HCT116 (cell line): Measurements from ENCODE around the gene SLC47A1. TPM values are rescaled to one million over a fixed set of nuclear protein-coding genes. Genes with fewer than 3 reads are reported as not detected.

Source experiments
- ATAC-seq: fragments of 200-7000 bp; cut with Tn5 transposase; 2 replicates; pipeline ENCODE4 v1.9.1; 2020; ENCODE audit warnings: mild to moderate bottlenecking, moderate library complexity
- BruUV-seq: library from RNA; stranded (reverse); fragments of 400-500 nt; replicated peaks from 2 replicates; lab custom pipeline; 2021; lab: Mats Ljungman, UMichigan
- CTCF ChIA-PET: fragments of 300-600 bp; sonication (Branson Sonifier 250); formaldehyde crosslinking; loops from one replicate; lab custom pipeline; 2021; ENCODE audit warnings: antibody characterized with exemption; lab: Charles Lee
- POLR2A ChIA-PET: fragments of 300-600, 350-600 bp; sonication (Branson Sonifier 250); formaldehyde crosslinking; loops from one replicate; lab custom pipeline; 2021; ENCODE audit warnings: antibody characterized with exemption; lab: Charles Lee
- RAD21 ChIA-PET, 2 experiments: fragments of 300-600 bp; sonication (Branson Sonifier 250); formaldehyde crosslinking; loops; one replicate each; lab custom pipeline; 2023; ENCODE audit warnings: low total read pairs in 2 of 2; ENCODE audit not compliant: uncharacterized antibody in 2 of 2, unreplicated experiment in 2 of 2, low non-redundant PET in 1 of 2; lab: Charles Lee
- DNase-seq: peaks from one replicate; pipeline ENCODE4 v3.0.0-alpha.2; 2010; ENCODE audit warnings: low read depth, low spot score
- H2AFZ ChIP-seq: fragments of 200-600 bp; shearing (Covaris generic), sonication (generic); 2 replicates; pipeline ENCODE4 v1.6.1; 2017; ENCODE audit warnings: low read depth, mixed run types, mixed read lengths, antibody characterized with exemption, low read length; ENCODE audit not compliant: poor library complexity, severe bottlenecking
- H3K27ac ChIP-seq: 2 replicates; pipeline ENCODE4 v1.5.1; 2012; ENCODE audit warnings: low read depth, low read length
- H3K27me3 ChIP-seq: fragments of 200-600 bp; sonication (generic); 2 replicates; pipeline ENCODE4 v1.6.1; 2016; ENCODE audit warnings: mixed run types, low read length, mixed read lengths; ENCODE audit not compliant: insufficient read depth
- H3K36me3 ChIP-seq, 2 experiments: fragments of 200-500 bp in 1 of 2; fragments of 200-600 bp in 1 of 2; sonication (Bioruptor generic) in 1 of 2; sonication (generic) in 1 of 2; 2 replicates each; pipeline versions ENCODE4 v1.5.1 to v1.6.1; 2014 to 2016; ENCODE audit warnings: low read length in 2 of 2, inconsistent platforms in 1 of 2, mixed read lengths in 1 of 2, mixed run types in 1 of 2; ENCODE audit not compliant: insufficient read depth in 2 of 2, control insufficient read depth in 1 of 2
- H3K4me1 ChIP-seq, 2 experiments: fragments of 200-600 bp in 1 of 2; sonication (generic) in 1 of 2; 2 replicates each; pipeline versions ENCODE4 v1.5.1 to v1.6.1; 2012 to 2017; ENCODE audit warnings: low read length in 2 of 2, inconsistent platforms in 1 of 2, mild to moderate bottlenecking in 1 of 2, mixed read lengths in 1 of 2, mixed run types in 1 of 2, moderate library complexity in 1 of 2; ENCODE audit not compliant: insufficient read depth in 2 of 2, control insufficient read depth in 1 of 2
- H3K4me2 ChIP-seq: fragments of 200-600 bp; sonication (generic); 2 replicates; pipeline ENCODE4 v1.6.1; 2017; ENCODE audit warnings: mixed run types, low read length, mixed read lengths
- H3K4me3 ChIP-seq, 2 experiments: fragments of 200-600 bp in 1 of 2; sonication (generic) in 1 of 2; replicated peaks in 1 of 2; 2 replicates each; pipeline ENCODE4 v1.5.1; 2011 to 2016; ENCODE audit warnings: low read length in 2 of 2, control low read depth in 1 of 2, low read depth in 1 of 2, mild to moderate bottlenecking in 1 of 2, mixed read lengths in 1 of 2, mixed run types in 1 of 2
- H3K79me2 ChIP-seq: fragments of 200-600 bp; sonication (generic); 2 replicates; pipeline ENCODE4 v1.6.1; 2017; ENCODE audit warnings: mild to moderate bottlenecking, mixed run types, low read length, moderate library complexity, mixed read lengths; ENCODE audit not compliant: insufficient read depth
- H3K9ac ChIP-seq: fragments of 200-600 bp; sonication (generic); 2 replicates; pipeline ENCODE4 v1.6.1; 2016; ENCODE audit warnings: low read length, mixed read lengths
- H3K9me2 ChIP-seq: fragments of 200-600 bp; sonication (generic), shearing (Covaris generic); 2 replicates; pipeline ENCODE4 v1.6.1; 2017; ENCODE audit warnings: mixed run types, mild to moderate bottlenecking, moderate library complexity; ENCODE audit not compliant: insufficient read depth
- H3K9me3 ChIP-seq, 2 experiments: fragments of 200-500 bp in 1 of 2; fragments of 200-600 bp in 1 of 2; sonication (Bioruptor generic) in 1 of 2; sonication (generic) in 1 of 2; 2 replicates each; pipeline ENCODE4 v1.6.1; 2014 to 2017; ENCODE audit warnings: low read length in 2 of 2, mixed read lengths in 2 of 2, inconsistent platforms in 1 of 2, low read depth in 1 of 2, mild to moderate bottlenecking in 1 of 2, mixed run types in 1 of 2, moderate library complexity in 1 of 2; ENCODE audit not compliant: control insufficient read depth in 1 of 2, insufficient read depth in 1 of 2
- H4K20me1 ChIP-seq: fragments of 200-600 bp; sonication (generic), shearing (Covaris generic); 2 replicates; pipeline ENCODE4 v1.6.1; 2017; ENCODE audit warnings: mixed run types, mild to moderate bottlenecking, moderate library complexity; ENCODE audit not compliant: insufficient read depth
- CBX3 ChIP-seq: IDR thresholded peaks from 2 replicates; pipeline ENCODE4 v1.6.1; 2012; ENCODE audit warnings: low read depth
- CEBPB ChIP-seq: IDR thresholded peaks from 2 replicates; pipeline ENCODE4 v1.6.1; 2012; ENCODE audit warnings: low read depth
- EGR1 ChIP-seq: IDR thresholded peaks from 2 replicates; pipeline ENCODE4 v1.6.1; 2012; ENCODE audit warnings: low read depth
- EZH2 ChIP-seq: fragments of 200-600 bp; sonication (generic); IDR thresholded peaks from 2 replicates; pipeline ENCODE4 v1.6.1; 2017; ENCODE audit warnings: antibody characterized with exemption, mixed run types
- EZH2phosphoT487 ChIP-seq: fragments of 200-600 bp; IDR thresholded peaks from 2 replicates; pipeline ENCODE4 v1.6.1; 2018; ENCODE audit warnings: antibody characterized with exemption, borderline replicate concordance
- FOSL1 ChIP-seq: IDR thresholded peaks from 2 replicates; pipeline ENCODE4 v1.6.1; 2012; ENCODE audit warnings: low read depth
- JUND ChIP-seq: IDR thresholded peaks from 2 replicates; pipeline ENCODE4 v1.6.1; 2012
- POLR2A ChIP-seq: IDR thresholded peaks from 2 replicates; pipeline ENCODE4 v1.7.0; 2011; ENCODE audit warnings: borderline replicate concordance; ENCODE audit not compliant: insufficient read depth, insufficient read length; ENCODE audit errors: extremely low read depth
- RAD21 ChIP-seq: IDR thresholded peaks from 2 replicates; pipeline ENCODE4 v1.6.1; 2012; ENCODE audit warnings: low read depth, mild to moderate bottlenecking
- SIN3A ChIP-seq: IDR thresholded peaks from 2 replicates; pipeline ENCODE4 v1.6.1; 2012; ENCODE audit warnings: low read depth
- SP1 ChIP-seq: IDR thresholded peaks from 2 replicates; pipeline ENCODE4 v1.6.1; 2012; ENCODE audit warnings: low read depth
- SRF ChIP-seq: IDR thresholded peaks from 2 replicates; pipeline ENCODE4 v1.6.1; 2012; ENCODE audit warnings: low read depth
- TCF7L2 ChIP-seq: IDR thresholded peaks from 2 replicates; pipeline ENCODE4 v1.7.0; 2011; ENCODE audit warnings: borderline replicate concordance, inconsistent platforms; ENCODE audit not compliant: insufficient read depth, insufficient read length; ENCODE audit errors: extremely low read depth
- YY1 ChIP-seq: IDR thresholded peaks from 2 replicates; pipeline ENCODE4 v1.6.1; 2011; ENCODE audit warnings: low read length, low read depth, moderate library complexity, mild to moderate bottlenecking; ENCODE audit not compliant: insufficient replicate concordance; ENCODE audit errors: extremely low read depth
- ZFX ChIP-seq: fragments of 450-650 bp; IDR thresholded peaks from 2 replicates; pipeline ENCODE4 v1.6.1; 2017
- ZNF274 ChIP-seq: fragments of 200-500 bp; sonication (Bioruptor generic); IDR thresholded peaks from 2 replicates; pipeline ENCODE4 v1.6.1; 2014; ENCODE audit warnings: mild to moderate bottlenecking, low read depth, low read length, inconsistent platforms
- intact Hi-C: fragments of 100-400 bp; cut with micrococcal nuclease; formaldehyde crosslinking; loops from 2 replicates; pipeline ENCODE4 v1.10.0; 2022
- total RNA-seq: library from RNA; stranded (reverse); gene quantifications from one replicate; pipeline ENCODE4 v1.2.1, GENCODE V29; 2021; ENCODE audit not compliant: unreplicated experiment
- TF ChIP-seq, protein P1 (sequence below): IDR thresholded peaks from 2 replicates; pipeline ENCODE4 v1.6.1; 2012
- TF ChIP-seq, protein P2 (sequence below): IDR thresholded peaks from 2 replicates; pipeline ENCODE4 v1.6.1; 2011; ENCODE audit warnings: mild to moderate bottlenecking, low read length, moderate library complexity; ENCODE audit not compliant: insufficient replicate concordance; ENCODE audit errors: extremely low read depth
- TF ChIP-seq, protein P3 (sequence below): IDR thresholded peaks from 2 replicates; pipeline ENCODE4 v1.6.1; 2012
- TF ChIP-seq, protein P4 (sequence below): IDR thresholded peaks from 2 replicates; pipeline ENCODE4 v1.6.1; 2012; ENCODE audit warnings: low read depth

SLC47A1 gene
- total RNA-seq, 1 experiment from 2014 or later = 0.17 TPM

DNA sequence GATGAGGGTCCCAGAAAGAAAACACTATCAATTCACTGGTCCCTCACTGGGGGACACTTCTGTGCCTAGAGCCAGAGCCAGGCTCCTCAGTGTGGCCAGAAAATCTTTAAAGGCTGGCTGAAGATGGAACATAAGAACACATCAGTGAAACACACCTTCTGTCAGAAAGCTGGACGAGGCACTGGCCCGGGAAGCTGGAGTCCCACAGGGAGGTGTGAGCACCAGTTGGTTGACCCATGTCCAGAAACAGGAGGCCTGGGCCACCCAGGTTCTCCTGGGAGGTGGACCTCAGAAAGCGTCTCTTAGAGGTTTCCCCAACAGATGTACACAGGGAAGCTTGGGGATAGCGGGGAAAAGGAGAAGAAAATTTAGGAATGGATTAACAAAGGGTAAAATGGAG lies 58.7 kb downstream of the SLC47A1 start:
- Histone ChIP-seq H2AFZ (no peak overlapping the region), H3K27me3 (no peaks in the 10 kb centered on the region), H3K79me2 (no peaks in the 10 kb centered on the region), H3K9me3 (no peaks in the 10 kb centered on the region), H4K20me1 (no peaks in the 10 kb centered on the region), H3K4me1 (no peaks in the 10 kb centered on the region), H3K27ac (no peak overlapping the region), H3K4me2 (no peak overlapping the region), H3K4me3 (no peak overlapping the region), H3K9ac (no peak overlapping the region), H3K9me2 (no peaks in the 10 kb centered on the region), H3K36me3 (no peaks in the 10 kb centered on the region)
- POLR2A ChIA-PET = no interaction called here
- TF ChIP-seq EGR1 (no peak), YY1 (no peak), SIN3A (no peak), POLR2A (no peak), FOSL1 (no peak), EZH2 (no peak), JUND (no peak), ZFX (no peak), EZH2phosphoT487 (no peak), CBX3 (no peak), CEBPB (no peak), TCF7L2 (no peak), SP1 (no peak), ZNF274 (no peak), RAD21 (no peak), SRF (no peak)
- TF ChIP-seq, protein P1, sequence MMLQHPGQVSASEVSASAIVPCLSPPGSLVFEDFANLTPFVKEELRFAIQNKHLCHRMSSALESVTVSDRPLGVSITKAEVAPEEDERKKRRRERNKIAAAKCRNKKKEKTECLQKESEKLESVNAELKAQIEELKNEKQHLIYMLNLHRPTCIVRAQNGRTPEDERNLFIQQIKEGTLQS = no peak
- TF ChIP-seq, protein P2, sequence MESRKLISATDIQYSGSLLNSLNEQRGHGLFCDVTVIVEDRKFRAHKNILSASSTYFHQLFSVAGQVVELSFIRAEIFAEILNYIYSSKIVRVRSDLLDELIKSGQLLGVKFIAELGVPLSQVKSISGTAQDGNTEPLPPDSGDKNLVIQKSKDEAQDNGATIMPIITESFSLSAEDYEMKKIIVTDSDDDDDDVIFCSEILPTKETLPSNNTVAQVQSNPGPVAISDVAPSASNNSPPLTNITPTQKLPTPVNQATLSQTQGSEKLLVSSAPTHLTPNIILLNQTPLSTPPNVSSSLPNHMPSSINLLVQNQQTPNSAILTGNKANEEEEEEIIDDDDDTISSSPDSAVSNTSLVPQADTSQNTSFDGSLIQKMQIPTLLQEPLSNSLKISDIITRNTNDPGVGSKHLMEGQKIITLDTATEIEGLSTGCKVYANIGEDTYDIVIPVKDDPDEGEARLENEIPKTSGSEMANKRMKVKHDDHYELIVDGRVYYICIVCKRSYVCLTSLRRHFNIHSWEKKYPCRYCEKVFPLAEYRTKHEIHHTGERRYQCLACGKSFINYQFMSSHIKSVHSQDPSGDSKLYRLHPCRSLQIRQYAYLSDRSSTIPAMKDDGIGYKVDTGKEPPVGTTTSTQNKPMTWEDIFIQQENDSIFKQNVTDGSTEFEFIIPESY = no peak
- TF ChIP-seq, protein P3, sequence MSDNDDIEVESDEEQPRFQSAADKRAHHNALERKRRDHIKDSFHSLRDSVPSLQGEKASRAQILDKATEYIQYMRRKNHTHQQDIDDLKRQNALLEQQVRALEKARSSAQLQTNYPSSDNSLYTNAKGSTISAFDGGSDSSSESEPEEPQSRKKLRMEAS = no peak
- TF ChIP-seq, protein P4, sequence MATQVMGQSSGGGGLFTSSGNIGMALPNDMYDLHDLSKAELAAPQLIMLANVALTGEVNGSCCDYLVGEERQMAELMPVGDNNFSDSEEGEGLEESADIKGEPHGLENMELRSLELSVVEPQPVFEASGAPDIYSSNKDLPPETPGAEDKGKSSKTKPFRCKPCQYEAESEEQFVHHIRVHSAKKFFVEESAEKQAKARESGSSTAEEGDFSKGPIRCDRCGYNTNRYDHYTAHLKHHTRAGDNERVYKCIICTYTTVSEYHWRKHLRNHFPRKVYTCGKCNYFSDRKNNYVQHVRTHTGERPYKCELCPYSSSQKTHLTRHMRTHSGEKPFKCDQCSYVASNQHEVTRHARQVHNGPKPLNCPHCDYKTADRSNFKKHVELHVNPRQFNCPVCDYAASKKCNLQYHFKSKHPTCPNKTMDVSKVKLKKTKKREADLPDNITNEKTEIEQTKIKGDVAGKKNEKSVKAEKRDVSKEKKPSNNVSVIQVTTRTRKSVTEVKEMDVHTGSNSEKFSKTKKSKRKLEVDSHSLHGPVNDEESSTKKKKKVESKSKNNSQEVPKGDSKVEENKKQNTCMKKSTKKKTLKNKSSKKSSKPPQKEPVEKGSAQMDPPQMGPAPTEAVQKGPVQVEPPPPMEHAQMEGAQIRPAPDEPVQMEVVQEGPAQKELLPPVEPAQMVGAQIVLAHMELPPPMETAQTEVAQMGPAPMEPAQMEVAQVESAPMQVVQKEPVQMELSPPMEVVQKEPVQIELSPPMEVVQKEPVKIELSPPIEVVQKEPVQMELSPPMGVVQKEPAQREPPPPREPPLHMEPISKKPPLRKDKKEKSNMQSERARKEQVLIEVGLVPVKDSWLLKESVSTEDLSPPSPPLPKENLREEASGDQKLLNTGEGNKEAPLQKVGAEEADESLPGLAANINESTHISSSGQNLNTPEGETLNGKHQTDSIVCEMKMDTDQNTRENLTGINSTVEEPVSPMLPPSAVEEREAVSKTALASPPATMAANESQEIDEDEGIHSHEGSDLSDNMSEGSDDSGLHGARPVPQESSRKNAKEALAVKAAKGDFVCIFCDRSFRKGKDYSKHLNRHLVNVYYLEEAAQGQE = no peak
- DNase-seq (no peak), ATAC-seq (no peak)
- no TSS peak for BruUV-seq
- CTCF ChIA-PET = no interaction called here
- RAD21 ChIA-PET = no interaction called here
- intact Hi-C loops = no loop called here
